ENCODE measurements around the gene TRIM29.

DNA sequence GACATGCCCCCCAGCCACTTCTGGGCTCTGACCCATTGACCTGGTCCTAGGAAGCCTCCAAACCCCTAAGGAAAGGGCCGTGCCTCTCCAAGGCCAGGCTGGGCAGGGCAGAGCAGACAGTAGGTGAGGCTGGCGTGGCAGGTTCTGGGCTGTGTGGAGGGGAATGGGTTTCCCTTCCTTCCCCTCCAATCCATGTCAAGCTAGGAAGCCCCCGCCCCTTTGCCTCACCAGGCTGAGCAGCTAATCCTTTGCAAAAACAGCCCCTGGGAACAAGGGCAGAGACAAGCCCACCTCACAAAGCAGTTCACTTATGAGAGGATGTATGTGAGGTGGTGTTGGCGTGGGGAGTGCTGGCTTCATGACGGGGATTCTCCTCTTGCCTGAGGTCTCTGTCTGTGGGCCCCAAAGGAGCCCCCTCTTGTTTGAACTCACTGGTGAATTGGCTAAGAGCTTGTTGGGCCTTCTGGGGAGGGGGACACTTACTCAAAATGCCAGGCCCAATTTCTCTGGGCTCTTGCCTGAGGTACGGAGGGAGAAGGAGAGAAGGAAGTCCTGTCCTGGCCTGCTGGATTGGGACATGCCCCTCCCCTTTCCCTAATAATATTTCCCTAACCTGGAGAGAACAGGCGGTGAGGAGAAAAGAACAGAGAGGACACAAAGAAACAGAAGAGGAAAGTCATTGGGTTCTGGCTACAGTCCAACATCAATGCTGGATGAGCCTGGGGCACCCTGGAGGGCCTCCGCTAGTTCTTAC, 1.6 kb upstream of the TRIM29 start:
- TF ChIP-seq, protein P1, sequence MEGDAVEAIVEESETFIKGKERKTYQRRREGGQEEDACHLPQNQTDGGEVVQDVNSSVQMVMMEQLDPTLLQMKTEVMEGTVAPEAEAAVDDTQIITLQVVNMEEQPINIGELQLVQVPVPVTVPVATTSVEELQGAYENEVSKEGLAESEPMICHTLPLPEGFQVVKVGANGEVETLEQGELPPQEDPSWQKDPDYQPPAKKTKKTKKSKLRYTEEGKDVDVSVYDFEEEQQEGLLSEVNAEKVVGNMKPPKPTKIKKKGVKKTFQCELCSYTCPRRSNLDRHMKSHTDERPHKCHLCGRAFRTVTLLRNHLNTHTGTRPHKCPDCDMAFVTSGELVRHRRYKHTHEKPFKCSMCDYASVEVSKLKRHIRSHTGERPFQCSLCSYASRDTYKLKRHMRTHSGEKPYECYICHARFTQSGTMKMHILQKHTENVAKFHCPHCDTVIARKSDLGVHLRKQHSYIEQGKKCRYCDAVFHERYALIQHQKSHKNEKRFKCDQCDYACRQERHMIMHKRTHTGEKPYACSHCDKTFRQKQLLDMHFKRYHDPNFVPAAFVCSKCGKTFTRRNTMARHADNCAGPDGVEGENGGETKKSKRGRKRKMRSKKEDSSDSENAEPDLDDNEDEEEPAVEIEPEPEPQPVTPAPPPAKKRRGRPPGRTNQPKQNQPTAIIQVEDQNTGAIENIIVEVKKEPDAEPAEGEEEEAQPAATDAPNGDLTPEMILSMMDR (IDR thresholded peaks at IDR 0.05 in 2 of 3, conservative IDR thresholded peaks at IDR 0.05 in 1 of 3; ENCODE audit: insufficient read depth in 2 of 3, low read depth in 1 of 3, low read length in 3 of 3): no peak
- TF ChIP-seq POLR2A (conservative IDR thresholded peaks at IDR 0.05) (no peak), TEAD1 (CRISPR knock-in tag; IDR thresholded peaks at IDR 0.05) (no peak), SREBF2 (CRISPR knock-in tag; IDR thresholded peaks at IDR 0.05) (no peak), ETV6 (IDR thresholded peaks at IDR 0.05; ENCODE audit: borderline replicate concordance in 1 of 2, low read depth in 2 of 2, low read length in 1 of 2) (no peak), ETV6 (CRISPR knock-in tag; IDR thresholded peaks at IDR 0.05; ENCODE audit: borderline replicate concordance) (no peak), ESRRA (IDR thresholded peaks at IDR 0.05; ENCODE audit: borderline replicate concordance, low read depth) (no peak), NR3C1 (CRISPR knock-in tag; IDR thresholded peaks at IDR 0.05) (no peak), GATAD2B (IDR thresholded peaks at IDR 0.05; ENCODE audit: borderline replicate concordance) (no peak), SP1 (CRISPR knock-in tag; IDR thresholded peaks at IDR 0.05) (no peak), RAD51 (IDR thresholded peaks at IDR 0.05; ENCODE audit: borderline replicate concordance, low read depth) (no peak), NR2F6 (CRISPR knock-in tag; IDR thresholded peaks at IDR 0.05) (no peak)
- TF ChIP-seq, protein P2, sequence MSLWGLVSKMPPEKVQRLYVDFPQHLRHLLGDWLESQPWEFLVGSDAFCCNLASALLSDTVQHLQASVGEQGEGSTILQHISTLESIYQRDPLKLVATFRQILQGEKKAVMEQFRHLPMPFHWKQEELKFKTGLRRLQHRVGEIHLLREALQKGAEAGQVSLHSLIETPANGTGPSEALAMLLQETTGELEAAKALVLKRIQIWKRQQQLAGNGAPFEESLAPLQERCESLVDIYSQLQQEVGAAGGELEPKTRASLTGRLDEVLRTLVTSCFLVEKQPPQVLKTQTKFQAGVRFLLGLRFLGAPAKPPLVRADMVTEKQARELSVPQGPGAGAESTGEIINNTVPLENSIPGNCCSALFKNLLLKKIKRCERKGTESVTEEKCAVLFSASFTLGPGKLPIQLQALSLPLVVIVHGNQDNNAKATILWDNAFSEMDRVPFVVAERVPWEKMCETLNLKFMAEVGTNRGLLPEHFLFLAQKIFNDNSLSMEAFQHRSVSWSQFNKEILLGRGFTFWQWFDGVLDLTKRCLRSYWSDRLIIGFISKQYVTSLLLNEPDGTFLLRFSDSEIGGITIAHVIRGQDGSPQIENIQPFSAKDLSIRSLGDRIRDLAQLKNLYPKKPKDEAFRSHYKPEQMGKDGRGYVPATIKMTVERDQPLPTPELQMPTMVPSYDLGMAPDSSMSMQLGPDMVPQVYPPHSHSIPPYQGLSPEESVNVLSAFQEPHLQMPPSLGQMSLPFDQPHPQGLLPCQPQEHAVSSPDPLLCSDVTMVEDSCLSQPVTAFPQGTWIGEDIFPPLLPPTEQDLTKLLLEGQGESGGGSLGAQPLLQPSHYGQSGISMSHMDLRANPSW (CRISPR knock-in tag; IDR thresholded peaks at IDR 0.05): no peak
- TF ChIP-seq, protein P3, sequence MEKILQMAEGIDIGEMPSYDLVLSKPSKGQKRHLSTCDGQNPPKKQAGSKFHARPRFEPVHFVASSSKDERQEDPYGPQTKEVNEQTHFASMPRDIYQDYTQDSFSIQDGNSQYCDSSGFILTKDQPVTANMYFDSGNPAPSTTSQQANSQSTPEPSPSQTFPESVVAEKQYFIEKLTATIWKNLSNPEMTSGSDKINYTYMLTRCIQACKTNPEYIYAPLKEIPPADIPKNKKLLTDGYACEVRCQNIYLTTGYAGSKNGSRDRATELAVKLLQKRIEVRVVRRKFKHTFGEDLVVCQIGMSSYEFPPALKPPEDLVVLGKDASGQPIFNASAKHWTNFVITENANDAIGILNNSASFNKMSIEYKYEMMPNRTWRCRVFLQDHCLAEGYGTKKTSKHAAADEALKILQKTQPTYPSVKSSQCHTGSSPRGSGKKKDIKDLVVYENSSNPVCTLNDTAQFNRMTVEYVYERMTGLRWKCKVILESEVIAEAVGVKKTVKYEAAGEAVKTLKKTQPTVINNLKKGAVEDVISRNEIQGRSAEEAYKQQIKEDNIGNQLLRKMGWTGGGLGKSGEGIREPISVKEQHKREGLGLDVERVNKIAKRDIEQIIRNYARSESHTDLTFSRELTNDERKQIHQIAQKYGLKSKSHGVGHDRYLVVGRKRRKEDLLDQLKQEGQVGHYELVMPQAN (IDR thresholded peaks at IDR 0.05; ENCODE audit: borderline replicate concordance): no peak
- TF ChIP-seq, protein P4, sequence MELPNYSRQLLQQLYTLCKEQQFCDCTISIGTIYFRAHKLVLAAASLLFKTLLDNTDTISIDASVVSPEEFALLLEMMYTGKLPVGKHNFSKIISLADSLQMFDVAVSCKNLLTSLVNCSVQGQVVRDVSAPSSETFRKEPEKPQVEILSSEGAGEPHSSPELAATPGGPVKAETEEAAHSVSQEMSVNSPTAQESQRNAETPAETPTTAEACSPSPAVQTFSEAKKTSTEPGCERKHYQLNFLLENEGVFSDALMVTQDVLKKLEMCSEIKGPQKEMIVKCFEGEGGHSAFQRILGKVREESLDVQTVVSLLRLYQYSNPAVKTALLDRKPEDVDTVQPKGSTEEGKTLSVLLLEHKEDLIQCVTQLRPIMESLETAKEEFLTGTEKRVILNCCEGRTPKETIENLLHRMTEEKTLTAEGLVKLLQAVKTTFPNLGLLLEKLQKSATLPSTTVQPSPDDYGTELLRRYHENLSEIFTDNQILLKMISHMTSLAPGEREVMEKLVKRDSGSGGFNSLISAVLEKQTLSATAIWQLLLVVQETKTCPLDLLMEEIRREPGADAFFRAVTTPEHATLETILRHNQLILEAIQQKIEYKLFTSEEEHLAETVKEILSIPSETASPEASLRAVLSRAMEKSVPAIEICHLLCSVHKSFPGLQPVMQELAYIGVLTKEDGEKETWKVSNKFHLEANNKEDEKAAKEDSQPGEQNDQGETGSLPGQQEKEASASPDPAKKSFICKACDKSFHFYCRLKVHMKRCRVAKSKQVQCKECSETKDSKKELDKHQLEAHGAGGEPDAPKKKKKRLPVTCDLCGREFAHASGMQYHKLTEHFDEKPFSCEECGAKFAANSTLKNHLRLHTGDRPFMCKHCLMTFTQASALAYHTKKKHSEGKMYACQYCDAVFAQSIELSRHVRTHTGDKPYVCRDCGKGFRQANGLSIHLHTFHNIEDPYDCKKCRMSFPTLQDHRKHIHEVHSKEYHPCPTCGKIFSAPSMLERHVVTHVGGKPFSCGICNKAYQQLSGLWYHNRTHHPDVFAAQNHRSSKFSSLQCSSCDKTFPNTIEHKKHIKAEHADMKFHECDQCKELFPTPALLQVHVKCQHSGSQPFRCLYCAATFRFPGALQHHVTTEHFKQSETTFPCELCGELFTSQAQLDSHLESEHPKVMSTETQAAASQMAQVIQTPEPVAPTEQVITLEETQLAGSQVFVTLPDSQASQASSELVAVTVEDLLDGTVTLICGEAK (IDR thresholded peaks at IDR 0.05): no peak
- TF ChIP-seq, protein P4 (CRISPR knock-in tag; IDR thresholded peaks at IDR 0.05): no peak
